Inflammatory macrophage (primary cell): ENCODE results near the gene CDKN2B.
"Not testable (repeated sequence)": the region's sequence is repeated elsewhere in the genome, so short reads cannot be mapped to it uniquely, and the experiment has no call there.

Experiments used
- DNase-seq, 2 donors: peaks; one replicate each; pipeline ENCODE4 v3.0.0-alpha.2; 2020 to 2022
- total RNA-seq, 18 experiments: gene quantifications; one replicate each; lab custom pipeline; 2026; ENCODE audit warnings: mixed read lengths in 6 of 18, inconsistent platforms in 2 of 18; lab: John Stamatoyannopoulos, UW

The CDKN2B gene, protein sequence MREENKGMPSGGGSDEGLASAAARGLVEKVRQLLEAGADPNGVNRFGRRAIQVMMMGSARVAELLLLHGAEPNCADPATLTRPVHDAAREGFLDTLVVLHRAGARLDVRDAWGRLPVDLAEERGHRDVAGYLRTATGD
- total RNA-seq, result 6.7 to 49.8 (median 21.1) reads per million in 18 experiments

DNA sequence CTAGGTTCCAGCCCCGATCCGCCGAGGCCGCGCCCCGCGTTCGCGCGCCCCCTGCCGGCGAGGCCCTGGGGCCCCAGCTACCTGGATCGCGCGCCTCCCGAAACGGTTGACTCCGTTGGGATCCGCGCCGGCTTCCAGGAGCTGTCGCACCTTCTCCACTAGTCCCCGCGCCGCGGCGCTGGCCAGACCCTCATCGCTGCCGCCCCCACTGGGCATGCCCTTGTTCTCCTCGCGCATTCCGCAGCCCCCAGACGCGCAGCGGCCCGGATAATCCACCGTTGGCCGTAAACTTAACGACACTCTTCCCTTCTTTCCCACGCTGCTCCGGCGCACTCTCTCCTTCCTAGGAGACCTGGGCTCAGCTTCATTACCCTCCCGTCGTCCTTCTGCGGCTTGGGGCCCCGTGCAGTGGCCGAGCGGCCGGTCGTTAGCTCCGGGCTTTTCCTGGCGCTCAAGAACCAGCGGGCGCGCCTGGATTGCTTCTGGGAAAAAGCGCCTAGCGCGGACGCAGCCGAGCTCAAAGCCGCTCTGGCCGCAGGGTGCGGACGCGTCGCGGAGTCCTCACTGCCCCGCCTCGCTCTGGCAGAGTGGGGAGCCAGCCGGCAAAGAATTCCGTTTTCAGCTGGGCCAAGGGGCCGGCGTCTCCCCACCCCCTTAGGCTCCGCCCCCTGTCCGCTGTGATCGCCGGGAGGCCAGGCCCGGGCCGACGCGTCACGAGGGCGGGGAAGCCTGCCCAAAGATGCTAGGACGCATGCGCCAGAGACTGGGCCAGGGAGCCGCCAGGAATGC, at the start of gene CDKN2B:
CDKN2B (minus strand) TSS at position 589 of the 789 bp plus-strand sequence; CDS start at position 237, 352 bp downstream.
- DNase-seq, result peak; percentile 90 to 95

DNA sequence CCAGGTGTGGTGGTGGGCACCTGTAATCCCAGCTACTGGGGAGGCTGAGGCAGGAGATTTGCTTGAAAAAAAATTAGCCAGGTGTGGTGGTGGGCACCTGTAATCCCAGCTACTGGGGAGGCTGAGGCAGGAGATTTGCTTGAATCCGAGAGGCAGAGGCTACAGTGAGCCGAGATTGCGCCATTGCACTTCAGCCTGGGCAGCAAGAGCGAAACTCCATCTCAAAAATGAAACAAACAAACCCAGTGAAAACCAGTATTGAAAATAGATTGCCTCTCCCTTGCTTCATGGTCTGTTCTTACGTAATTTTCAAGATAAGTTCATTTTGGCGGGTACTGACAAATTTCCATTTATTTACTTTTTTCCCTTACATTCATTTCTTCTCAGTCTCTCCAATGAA, 48.9 kb upstream of the CDKN2B start:
- DNase-seq, result not testable (repeated sequence)

DNA sequence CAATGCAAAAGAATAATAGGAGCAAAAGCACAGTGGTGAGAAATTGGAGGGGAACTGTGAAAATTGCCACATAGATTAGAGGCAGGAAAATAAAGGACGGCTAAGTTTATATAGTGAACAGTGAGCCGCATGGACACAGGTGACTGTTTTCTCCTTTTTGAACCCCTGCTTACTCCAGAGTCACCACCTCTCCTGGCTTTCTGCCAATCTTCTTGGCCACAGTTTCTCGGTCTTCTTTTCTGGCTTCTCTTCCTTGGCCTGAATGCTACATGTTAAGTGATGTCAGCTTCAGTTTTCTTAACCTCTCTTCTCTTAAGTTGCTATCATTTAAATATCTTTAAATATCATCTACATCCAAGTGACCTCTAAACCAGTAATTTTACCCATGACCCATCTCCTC, 47.3 kb upstream of the CDKN2B start:
- DNase-seq, result no peak

DNA sequence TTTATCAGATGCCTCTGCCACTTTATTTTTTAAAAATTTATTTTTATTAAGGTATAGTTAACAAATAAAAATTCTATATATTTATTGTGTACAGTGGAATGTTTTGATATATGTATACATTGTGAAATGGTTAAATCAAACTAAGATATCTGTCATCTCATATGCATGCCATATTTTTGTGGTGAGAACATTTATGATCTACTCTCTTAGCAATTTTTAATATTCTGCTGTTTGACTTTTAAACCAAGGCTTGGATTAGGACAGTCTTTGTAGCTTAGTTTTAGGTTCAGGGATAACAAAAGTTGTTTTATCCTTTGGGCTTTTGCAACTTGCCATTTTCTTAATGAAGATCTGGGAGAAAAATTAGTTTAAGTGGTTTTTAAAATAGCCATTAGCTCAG, 46.0 kb upstream of the CDKN2B start:
- DNase-seq, result no peak

DNA sequence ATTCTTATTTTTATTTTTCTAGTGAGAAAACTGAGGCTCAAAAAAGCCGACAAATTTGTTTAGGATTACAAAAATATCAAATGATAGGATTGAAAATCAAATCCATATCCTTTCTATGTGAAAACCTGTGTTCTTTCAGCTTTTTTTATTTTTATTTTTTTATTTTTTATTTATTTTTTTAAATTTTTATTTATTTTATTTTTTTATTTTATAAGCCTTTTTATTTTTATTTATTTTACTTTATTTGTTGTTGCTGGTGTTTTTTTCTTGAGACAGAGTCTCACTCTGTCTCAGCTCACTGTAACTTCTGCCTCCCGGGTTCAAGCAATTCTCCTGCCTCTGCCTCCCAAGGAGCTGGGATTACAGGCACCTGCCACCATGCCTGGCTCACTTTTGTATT, 45.4 kb upstream of the CDKN2B start:
- no peak for DNase-seq

DNA sequence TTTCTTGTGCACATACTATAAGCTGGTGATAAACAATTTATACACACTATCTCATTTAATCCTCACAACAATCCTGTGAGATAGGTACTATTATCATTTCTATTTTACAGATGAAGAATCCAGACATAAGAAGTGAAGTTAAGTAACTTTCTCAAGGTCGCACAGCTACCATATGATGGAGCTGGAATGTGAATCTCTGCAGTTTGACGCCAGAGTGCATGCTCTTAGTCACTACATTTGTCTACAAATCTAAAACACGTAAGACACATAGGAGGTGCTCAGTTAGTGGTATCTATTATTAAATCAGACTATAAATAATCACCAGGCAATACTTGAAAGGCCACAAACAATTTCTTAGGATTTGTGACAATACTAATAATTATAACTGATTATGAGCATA, 45.0 kb upstream of the CDKN2B start:
- no peak for DNase-seq

DNA sequence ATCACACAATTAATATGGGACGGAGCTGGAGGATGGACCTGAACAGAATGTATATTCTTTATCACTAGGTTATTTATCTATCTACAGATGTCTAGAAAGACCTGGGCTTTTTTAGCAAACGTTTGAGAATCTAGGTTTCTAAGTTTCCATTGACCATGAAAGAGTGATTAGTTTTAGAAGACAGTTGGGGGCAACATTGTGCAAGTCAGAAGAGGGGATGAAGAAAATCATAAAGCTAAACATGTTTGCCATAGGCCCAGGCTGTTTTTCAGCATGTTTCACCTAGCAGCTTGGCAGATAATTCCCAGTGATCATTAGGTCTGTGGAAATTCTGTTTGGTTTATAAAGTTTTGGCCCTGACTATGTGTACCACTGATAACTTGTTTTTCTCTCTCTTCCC, 44.1 kb upstream of the CDKN2B start:
- no peak for DNase-seq

DNA sequence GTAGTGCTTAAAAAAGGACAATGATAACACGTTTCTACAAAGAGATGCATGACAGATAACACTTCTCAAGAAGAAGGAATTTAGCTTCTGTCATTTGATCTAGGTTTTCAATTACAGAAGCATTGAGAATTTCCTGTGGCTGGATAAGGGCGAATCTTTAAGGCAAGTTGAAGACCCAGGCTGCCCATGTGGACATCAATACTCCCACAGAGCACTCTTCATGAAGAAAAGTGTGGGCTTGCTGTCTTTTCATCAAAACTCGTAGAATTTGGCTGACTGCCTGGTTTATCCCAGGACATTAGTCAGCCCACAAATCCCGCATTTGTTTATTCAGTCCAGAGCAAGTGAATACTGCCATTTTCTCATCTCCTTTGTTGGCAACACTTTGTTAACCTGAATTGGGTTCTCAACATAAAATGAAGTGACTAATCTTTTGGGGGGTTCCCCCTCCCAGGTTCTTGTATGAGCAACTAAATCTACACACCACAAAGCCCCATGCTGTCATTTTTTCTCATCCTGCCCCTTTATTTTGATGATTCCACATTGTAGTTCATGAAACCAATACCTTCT, 43.4 kb upstream of the CDKN2B start:
- DNase-seq, result no peak

DNA sequence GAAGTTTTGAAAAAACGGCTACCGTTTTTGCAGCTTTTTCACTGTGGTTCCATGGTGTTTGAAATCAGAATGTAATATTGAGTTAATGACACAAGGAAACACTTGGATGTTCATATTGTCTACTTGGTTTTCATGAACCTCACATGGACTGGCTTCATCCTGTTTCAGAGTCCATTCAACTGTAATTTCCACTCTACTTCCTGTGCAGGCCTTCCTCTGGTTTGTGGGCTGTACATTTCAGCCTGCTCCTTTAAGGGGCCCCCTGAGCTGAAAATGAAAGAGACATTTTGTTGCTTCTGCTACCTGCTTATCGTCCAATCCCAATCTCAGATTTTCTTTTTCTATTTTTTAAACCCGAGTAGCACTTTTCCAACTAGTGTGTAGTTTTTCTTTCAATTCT, 41.8 kb upstream of the CDKN2B start:
- DNase-seq, result no peak

DNA sequence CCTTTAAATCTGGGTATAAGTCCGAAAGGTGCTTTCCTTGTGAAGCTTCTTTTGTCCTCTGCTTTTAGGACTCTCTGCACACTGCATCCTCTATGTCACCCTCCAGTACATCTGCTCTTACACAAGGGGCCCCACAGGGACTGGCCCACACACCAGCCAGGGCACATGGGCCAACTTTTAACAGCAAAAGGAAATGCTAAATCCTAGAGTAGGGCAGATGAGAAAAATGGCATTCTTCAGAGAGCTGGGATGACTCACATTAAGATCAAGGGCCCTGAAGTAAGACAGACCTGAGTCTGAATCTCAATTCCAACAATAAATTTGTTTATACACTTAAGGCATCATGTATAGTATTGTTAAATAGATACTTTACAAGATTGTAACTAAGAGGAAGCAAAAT, 40.3 kb upstream of the CDKN2B start:
- DNase-seq, result no peak

DNA sequence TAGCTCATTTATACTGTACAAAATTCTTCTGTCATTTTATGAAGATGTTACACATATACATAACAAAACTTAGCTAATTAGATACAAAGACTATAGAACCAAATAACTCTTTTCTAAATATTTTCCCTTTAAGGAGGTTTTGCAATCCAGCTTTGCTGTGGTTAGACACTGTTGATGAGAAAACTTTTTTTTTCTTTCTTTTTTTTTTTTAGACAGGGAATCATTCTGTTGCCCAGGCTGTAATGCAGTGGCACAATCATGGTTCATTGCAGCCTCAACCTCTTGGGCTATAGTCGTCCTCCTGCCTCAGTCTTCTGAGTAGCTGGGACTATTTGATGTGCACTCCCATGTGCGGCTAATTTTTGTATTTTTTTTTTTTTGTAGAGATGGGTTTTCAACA, 38.5 kb upstream of the CDKN2B start:
- DNase-seq, result no peak

DNA sequence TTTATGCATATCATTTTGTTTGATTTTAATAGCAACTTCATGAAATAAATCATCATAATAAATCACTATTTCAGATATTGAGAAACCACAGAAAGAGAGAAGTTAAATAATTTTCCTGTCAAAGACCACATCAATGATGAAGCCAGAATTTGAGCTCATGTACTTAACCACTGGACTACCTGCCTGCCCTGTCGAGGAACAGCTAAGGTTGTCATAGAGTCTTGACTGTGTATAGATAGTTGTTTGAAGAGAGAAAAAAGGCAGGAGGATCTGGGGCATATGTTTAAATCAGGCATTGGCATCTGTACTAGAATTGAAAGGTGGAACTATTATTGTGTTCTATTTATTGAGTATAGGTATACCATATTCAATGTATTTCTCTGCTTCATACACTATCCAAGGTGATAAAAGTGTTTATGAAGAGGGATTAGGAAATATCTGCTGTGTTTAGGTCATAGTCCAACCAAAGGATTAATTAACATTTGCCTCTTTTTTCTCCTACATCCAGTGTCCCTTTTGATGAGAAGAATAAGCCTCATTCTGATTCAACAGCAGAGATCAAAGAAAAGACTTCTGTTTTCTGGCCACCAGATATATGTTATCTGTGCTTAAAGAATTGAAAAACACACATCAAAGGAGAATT, 37.3 kb upstream of the CDKN2B start:
- DNase-seq, result no peak

DNA sequence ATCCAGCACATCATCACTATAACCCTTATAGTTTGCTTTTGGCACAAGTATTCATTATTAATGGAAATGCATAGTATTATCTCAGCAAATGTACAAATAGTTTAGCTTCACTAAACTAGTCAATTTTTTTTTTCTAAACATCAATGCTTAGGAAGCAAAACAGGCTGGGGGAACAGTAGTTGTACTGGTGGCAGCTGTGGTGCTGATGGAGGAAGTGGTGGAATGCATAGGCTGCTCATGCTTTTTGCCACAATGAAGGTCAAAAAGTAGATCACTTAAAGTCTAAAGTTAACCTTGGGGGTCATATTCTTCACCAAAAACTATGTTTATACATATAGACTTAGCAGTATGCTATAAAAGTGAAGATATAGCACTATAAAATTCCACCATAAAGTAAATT, 36.3 kb upstream of the CDKN2B start:
- DNase-seq, result no peak

DNA sequence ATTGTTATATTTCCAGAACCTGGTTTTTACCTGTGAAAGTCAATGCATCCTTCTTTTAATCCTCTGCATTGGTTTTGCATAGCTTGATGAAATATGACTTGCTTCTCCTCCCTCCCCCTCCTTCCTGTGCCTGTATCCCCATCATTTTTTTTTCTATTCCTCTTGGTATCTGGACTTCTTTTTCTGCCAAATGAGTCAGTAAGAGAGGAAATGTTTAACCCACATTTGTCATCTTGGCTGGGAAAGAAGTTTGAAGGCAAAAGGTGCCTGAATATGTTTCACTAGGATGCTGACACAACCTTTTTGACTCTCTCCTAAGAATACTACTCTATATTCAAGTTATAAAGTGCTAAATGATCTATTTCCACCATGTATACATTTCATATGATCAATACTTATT, 35.5 kb upstream of the CDKN2B start:
- DNase-seq, result no peak

DNA sequence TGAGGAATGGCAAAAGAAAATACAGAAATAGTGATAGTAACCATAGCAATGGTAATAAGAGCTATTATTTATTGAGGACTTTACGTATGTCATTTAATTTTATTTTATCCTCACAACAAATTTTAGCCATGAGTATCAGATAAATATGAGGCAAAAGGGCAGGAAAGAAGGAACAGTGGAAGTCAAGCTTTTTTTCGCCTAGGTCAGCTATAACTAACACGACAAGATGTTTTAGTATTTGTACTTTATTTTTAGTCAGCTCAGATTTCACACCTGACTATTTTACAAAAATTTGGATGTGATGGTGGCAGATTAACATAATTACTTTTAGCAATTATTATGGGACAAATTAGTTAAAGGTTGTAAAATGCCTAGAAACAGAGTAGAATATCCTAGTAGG, 34.8 kb upstream of the CDKN2B start:
- DNase-seq, result no peak

DNA sequence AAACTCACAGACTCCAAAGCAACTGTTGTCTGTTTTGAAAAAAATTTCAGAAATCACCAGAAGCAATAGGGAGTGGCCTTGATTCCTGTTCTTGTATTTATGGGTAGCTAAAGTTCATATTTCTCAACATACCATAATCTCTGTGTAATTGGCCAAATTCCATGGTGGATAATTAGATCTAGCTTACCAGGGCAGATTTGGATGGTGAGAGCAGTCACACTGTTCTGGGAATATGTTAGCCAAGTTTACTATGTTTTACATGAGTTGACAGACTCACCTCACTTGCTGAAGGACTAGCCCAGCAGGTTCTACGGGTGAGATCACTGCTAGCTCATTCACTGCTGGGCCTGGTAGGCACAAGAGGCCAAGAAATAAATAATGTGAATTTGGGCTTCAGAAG, 32.7 kb upstream of the CDKN2B start:
- no peak for DNase-seq

DNA sequence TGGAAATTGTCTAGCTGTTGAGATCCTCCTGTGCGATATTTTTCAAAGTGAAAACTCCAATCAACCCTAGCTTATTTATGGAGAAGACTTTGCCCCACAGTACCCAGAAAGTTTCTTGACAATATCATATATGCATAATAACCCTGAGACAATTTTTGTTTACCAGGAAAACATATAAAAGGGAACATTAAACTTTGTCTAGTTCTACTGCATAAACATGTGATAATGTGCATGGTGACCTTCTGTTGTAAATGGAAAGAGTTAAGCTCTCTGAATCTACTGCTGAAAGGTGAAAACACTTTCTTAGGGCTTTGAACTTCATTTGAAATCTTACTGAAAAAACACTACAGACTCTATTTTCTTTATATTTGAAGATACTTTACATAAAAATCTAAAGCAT, 32.2 kb upstream of the CDKN2B start:
- no peak for DNase-seq

DNA sequence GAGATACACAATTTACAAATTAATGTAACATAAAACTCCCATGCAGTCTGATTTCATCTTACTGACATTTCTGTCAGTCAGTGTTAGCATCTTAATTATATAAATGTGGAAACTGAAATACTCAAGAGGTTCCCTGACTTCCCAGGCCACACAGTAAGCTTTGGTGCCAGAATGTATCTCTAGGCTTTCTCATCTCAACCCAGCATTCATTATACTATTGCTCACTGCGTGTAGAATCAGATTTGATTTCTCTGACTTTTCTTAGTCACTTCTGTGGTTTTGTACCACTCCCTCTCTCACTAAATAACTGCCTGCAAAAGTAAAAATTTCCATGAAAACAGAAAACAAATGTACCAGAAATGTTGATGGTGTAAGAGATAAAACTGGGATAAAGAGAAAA, 31.7 kb upstream of the CDKN2B start:
- no peak for DNase-seq

DNA sequence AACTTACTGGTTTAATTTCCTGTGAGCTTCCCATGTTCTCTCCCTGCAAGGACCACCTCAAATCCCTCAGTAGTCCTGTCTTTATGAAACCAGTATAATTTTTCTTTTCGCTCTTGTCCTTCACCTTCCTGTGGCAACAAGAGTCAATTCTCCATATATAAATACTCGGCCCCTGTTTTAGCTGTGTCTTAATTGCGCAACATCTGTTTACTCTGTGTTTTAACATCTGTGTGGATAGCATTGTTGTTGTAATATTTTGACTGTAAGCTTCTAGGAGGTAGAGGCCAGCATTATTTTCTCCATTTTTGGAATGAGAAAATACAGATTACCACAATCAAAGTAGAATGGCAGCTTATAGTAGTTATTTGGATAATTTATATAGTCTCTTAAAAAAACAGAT, 30.2 kb upstream of the CDKN2B start:
- DNase-seq, result peak in 1 of 2 donors; percentile 13

DNA sequence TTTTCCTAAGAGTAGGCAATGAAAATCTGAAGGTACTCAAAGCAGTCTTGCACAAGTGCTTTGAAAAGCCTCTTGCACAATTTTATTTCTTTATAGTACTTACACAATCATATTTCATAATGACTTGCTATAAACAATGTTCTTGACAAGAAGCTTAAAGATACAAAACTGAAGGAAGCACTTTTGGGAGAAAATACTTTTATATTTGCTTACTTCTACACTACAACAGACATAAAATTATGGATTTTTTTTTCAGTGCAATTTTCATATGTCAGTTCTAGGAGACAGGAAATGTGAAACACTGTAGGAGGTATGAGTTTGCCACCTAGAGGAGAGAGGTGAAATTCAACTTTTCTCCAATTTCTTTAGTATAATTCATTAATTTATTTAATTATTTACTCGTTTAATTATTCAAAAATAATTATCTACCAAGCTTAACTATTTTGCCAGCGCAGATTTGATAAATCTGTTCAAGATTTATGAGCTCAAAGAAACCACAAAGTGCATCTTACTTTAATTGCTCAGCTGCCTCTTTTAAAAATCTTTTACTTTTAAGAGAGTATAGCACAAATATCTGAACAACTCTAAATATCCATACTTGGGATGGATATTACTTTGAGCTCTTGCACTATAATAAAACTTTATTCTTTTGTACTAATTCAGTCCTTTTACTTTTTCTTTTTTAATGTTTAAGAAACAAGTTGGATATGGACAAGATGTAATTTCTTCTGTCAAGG, 29.0 kb upstream of the CDKN2B start:
- peak; percentile 27 to 88 for DNase-seq

DNA sequence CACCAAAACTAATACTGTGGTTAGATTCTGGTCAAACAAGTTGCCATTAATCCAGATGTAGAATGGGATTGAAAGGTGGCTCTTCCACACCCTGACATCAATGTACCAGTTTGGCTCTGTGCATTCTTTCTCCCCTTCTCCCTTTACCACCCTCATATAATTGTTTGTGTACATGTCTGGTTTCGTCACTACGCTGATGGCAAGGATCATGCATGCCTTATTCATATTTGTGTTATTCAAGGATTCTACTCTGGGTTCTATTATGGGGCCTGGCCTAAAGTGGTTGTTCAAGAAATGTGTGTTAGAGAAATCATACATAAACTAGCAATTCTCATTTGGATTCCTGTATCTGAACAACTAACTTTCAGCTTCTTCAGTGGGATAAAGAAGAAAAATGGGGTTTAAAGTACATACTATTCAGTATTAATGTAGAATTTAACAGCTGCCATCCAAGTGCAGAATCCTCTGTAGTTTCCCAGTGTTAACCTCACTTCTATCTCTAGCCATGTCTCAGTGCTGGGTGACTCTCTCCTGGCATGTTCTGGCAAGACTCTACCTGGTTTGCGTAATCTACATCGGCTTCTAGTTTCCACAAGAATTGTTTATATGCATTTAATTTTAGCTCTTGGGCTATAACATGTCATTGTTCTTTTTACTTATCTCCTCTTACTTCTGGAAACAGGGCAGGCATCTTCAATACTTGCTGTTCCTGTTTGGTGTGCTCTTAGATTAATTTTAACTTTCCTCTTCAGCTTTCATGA, 27.9 kb upstream of the CDKN2B start:
- DNase-seq, result no peak

DNA sequence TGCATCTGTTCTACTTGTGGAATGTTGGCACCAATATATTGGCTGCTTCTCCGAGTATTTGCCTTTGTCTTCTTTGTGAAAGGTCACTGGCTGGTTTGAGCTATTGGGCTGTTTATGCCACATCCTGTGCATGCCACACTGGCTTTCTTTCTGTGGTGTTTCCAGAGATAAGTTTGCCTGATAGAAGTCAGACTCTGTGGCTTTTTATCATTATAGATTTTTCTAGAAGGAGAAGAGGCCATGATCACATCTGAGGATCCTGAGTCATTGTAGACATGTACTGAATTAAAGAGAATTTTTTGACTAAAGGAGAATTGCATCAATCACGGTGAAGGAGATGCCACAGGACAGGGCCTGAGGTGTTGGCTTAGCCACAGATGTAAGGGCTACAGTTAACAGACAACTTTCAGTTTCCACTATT, 26.5 kb upstream of the CDKN2B start:
- DNase-seq, result no peak
